Fibroblast of skin of left biceps (primary cell): ENCODE data around the gene AKT1.
A peak's percentile ranks its signal among the peaks of the same experiment; 100 is the strongest.
"Not testable (repeated sequence)": the region's sequence is repeated elsewhere in the genome, so short reads cannot be mapped to it uniquely, and the experiment has no call there.

ENCODE experiments used
- DNase-seq, 2 experiments: peaks; one replicate each; pipeline ENCODE4 v3.0.0-alpha.2; 2013; ENCODE audit warnings: low read depth in 2 of 2

AKT1 gene

DNA sequence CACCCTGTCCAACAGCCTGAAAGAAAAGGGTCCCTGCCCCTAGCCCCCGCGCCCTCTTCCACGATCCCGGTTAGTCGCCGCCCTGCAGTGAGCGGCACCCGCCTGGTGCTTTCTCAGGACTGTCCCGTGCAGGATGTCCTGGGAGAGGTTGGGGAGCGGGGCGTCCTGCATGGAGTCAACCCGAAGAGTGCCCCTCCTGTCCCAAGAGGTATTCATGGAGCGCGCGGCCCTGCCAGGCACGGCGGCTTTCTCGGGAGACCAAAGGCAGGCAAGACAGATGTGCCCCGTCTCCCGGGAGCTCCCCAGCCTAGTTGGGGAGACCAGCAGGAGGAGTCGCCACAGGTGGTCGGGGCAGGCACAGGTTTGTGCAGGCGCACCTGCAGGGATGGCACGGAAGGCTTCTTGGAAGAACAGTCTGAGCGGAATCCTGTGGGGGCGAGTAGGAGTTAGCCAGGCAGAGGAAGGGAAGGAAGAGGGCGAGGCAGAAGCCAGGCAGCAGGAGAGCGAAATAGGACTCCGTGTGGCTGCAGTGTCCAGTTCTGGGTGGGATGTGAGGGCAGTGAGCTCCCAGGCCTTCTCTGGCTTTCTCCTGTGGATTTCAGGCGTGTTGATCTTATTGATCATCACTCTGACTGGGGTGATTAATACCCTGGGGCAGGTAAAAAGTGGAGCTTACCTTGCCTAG, 41.9 kb downstream of the AKT1 start:
- no peak for DNase-seq

DNA sequence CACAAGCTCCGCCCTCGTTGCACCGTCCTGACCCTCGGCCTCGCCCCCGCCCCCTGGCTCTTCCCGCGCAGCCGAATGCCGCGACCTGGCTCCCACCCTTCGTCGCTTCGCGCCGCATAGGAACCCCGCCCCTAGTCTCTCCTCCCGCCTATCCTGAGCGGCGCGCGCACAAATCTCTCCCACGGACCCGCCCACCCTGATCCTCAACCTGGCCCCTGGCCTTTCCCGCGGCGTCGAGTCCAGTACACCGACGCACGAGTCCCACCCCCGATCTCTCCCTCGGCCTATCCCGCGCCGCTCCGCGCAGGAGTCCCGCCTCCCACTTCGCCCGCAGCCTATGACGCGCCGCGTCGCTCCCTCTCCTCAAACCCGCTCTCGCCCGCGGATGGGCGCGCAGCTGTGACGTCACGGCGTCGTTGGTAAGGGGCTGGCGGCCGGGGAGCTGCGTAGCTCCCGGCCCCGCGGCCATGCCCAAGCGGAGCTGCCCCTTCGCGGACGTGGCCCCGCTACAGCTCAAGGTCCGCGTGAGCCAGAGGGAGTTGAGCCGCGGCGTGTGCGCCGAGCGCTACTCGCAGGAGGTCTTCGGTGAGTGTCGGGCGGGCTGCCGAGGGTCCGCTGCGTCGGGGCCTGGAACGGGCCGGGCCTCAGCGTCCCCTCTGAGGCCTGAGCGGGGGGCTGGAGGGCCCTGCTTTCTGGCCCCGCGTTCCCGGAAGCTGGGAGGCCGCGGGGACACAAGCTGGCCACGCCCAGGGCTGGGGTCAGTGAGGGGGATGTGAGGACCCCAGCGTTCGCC, 42.6 kb downstream of the AKT1 start, which contains the start of gene SIVA1:
Gene SIVA1, plus strand, starts transcription at position 413 of the 793 bp plus-strand sequence. Its CDS starts 55 bp downstream, at position 468.
- peak; percentile 97 to 98 for DNase-seq

DNA sequence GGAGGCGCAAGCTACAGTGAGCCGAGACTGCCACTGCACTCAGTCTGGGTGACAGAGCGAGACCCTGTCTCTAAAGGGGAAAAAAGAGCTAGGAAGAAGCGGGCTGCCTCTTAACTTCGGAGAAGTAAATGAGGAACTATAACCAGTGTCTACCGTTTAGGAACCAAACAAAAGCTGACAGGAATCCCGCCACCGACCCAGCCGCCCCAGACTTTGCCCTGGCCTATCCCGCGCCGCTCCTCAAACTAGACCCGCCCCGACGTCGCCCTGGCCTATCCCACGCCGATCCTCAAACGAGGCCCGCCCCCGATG, 43.2 kb downstream of the AKT1 start:
- no peak for DNase-seq

DNA sequence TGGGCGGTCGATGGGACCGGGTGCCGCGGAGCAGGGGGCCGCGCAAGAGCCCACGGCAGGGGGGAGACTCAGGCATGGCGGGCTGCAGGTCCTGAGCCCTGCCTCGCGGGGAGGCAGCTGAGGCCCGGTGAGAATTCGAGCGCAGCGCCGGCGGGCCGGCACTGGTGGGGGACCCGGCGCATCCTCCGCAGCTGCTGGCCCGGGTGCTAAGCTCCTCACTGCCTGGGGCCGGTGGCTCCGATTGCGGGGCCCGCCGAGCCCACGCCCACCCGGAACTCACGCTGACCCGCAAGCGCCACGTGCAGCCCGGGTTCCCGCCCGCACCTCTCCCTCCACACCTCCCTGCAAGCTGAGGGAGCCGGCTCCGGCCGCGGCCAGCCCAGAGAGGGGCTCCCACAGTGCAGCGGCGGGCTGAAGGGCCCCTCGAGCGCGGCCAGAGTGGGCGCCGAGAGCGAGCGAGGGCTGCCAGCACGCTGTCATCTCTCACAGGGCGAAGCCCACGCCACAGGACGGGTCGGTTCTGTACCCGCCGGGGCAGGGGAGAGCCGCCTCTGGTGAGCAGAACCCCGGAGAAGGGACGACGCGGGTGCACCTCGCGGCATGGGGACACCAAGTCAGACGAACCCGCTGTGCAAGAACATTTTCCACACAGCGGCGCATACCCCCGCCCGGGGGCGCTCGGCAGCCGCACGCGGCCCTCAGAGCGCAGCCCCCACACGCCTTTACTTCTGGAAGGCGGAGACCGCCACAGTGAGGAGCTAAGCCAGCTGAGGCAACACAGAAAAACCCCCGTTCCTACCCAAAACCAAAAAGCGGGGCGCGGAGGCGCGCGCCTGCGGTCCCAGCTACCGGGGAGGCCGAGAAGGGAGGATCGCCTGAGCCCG, 43.8 kb downstream of the AKT1 start:
- no peak for DNase-seq

DNA sequence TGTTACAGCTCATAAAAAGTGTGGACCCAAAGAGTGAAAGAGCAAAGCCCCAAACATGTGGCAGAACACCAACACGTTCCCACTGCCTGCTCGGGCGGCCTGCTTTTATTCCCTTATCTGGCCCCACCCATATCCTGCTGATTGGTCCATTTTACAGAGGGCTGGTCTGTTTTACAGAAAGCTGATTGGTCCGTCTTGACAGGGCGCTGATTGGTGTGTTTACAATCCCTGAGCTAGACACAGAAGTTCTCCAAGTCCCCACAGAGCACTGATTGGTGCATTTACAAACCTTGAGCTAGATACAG, 44.8 kb downstream of the AKT1 start:
- not testable (repeated sequence) for DNase-seq

DNA sequence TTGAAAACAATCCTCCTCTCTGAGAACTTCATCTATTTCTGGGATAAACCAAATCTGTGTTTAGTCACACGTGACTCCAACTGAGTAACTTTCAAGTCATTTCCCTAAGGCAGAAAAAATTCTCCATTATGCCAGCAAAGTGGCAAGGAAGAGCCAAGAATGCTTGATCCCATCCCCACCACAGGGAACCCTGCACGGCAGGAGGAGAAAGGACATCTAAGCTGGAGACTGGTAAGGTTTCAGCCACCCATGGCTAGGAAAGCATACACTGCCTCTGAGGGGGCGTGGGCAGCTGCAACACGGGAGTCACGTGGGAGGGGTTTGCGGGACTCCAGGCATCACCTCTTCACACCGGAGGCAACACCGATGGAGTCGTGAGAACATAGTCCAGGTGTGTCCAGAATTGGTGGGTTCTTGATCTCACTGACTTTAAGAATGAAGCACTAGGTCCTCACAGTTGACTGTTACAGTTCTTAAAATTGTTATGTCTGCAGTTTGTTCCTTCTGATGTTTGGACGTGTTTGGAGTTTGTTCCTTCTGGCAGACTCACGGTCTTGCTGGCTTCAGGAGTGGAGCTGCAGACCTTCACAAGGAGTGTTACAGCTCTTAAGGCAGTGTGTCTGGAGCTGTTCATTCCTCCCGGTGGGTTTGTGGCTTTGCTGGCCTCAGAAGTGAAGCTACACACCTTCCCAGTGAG, 45.3 kb downstream of the AKT1 start:
- no peak for DNase-seq

DNA sequence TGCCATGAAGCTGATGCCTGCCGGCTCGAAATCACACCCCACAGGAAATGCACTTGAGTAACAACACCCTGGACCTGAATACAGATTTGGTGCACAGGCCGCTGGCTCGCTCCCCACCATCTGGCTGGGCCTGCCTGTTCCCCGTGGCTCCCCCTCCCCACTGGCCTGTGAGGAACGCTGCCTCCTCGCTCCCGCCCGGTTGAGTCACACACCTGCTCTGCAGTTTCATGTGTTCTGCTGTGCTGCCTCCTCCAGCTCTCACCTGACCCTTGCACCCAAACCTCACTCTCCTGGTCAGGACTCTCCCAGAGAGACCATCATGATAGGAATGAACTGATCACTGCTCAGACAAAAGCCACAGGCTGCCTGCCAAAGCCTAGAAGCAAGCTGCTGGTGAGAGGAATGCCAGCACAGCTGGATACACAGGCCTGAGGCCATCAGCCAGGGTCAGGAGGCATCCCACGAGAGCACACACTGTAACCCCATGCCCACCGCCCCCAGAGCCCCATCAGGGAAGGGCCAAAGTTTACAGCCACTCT, 46.4 kb downstream of the AKT1 start:
- DNase-seq: no peak

DNA sequence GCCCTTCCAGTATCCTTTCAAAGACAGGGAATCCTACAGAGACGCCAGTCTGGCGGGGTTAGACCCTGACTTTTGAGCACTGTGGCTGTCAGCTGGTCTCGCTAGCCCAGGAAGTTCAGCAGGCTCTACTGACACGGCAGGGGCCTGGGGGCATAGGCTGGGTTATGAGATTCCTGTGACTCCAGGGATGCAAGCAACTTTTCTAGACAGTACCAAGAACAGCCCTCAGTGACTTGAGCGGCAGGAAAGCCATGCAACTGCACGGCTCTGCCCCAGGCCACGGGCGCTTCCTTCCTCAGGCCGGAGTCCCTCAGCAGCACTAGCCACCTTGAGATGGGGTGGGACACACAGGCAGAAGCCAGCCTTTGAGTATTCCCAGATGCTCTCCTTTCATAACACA, 47.7 kb downstream of the AKT1 start:
- DNase-seq: no peak

DNA sequence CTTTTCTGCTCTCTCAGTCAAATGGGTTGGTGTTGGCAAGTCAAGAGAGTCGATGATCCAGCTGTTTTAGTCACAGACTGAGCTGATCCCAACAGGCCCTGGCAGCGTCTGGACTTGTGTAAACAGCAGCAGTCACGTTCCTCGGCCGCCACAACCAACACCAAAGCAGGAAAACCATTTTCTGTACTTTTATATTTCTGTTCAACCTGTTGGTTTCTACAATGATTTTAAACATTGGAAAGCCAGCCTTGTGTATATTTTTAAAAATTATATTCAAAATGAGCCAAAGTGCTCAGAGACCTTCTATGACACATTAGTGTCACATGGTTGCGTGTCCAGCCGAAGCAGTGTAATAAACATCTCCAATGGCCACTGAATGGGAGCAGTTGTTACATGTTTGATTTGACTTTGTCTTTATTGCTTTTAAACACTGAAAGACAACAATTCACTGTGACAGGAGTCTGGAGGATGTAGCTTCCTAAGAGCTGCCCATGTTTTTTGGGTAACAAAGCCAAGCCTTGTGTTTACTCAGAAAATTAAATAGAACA, 48.5 kb downstream of the AKT1 start:
- DNase-seq: no peak

DNA sequence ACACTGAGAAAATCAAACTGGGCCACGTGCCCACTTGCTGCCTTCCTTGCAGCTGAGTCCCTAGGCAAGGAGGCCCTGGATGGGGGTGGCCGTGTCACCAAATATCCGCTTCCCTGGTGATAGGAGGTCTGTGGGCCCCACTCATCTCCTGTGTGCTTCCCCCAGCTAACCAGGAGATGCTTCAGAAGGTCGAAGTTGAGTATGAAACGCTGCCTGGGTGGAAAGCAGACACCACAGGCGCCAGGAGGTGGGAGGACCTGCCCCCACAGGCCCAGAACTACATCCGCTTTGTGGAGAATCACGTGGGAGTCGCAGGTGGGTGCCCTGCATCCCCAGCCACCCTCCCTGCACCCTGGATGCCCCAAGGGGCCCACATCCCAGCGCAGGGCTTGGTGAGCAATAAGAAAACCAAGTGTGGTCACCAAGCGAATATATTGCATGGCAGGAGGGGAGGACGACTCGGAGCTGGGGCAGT, 49.4 kb downstream of the AKT1 start:
- no peak for DNase-seq

DNA sequence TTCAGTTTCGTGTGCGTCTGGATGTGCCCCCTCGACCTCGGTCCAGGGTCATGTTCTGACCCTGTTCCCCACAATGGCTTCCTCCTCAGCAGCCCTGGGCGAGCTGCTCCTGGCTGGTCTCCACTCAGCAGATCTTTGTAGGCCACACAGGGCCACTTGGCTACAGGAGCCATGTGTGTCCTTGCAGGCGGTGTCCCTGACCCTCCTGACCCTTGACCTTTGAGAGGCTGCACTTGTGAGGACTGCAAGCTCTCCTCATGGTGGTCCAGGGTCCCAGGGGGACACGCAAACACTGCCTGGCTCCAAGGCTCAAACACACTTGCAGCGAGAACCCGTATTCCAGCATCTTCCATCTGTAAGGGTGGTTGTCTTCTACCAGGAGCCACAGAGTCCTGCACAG, 50.1 kb downstream of the AKT1 start:
- no peak for DNase-seq

DNA sequence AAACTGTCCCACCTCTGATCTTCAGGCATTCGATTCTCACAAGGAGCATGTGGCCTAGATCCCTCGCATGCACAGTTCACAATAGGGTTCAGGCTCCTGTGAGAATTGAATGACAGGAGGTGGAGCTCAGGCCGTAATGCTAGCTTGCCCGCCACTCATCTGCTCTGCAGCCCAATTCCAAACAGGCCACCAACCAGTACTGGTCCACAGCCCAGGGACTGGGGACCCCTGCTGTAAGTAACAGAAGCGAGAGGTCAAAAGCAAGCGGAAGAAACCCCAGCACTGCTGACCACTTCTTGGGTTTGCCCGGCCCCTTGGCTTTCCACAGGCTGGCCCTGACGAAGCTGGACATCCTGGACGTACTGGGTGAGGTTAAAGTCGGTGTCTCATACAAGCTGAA, 51.1 kb downstream of the AKT1 start:
- DNase-seq: no peak

DNA sequence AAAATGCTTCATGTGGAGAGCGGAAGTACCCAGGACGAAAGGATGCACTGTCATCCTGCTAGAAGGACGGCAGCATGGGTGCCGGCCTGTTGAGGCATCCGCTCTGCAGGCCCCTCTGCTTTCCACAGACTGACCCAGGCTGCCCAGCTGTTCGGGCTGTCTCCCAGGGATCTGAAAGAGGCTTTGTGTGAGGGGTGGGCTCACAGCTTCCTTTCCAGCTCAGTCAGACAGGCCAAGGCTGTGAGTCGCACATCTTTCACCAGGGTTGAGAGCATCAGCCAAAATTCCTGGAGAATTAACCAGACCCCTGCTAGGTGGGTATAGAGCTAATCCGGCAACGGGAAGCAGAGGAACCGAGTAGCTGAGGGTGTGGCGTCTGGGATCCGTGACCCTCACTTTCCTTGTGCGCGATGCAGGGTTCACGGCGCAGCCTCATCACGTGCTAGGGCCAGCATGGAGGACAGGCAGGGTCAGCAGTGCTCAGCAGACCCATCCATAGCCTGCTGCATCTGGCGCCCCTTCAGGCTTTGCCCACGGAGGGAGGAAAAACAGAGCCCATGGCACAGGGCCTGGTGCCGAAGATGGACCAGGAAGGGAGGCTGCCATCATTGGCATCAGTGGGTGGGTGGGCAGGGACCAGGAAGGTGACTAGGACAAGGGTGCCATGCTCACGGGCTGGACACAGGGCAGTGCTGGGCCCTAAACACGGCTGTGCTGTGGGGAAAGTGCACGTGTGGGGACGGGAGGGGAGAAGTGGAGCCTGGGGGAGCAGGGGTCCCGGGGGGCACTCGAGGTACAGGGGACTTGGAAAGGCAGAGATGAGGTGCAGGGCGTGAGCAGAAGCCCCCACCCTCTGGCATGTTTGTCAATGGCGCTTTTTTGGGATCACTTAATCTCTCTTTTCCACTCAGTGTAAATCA, 51.8 kb downstream of the AKT1 start:
- peak; percentile 26 to 30 for DNase-seq

DNA sequence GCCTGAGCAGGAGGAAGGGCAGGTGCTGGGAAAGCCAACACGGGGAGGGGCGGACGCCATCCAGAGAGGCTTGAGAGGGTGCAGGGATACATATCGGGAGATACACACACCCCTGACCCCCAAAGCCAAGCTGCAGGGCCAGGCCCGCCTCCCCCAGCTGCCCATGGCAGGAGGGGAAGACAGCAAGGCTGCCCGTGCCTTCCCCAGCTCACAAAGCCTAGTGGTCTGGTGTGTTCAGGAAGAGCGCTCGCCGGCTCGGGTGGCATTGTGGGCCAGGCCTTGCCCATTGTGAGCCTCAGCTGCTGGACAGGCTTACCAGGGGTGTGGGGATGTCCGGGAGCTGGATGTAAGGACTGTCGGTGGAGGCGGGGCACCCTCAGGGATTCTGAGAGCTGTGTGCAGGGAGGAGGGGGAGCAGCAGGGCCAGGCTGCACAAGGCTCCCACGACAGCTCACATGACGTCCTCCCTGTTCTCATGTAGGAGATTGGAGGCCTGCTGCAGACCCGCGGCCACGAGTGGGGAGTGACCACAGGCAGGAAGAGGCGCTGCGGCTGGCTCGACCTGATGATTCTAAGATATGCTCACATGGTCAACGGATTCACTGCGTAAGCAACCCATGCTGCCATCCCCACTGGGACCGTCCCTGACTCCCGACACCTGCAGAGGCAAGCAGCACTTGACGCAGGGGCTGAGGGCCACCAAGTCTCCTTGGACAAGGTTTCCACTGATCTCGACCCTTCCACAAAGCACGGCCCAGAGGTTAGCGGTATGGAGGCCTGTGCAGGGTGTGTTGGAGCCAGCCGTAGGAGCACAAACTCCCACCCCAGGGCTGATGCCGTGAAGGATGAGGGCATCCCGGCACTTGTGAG, 52.7 kb downstream of the AKT1 start:
- no peak for DNase-seq

DNA sequence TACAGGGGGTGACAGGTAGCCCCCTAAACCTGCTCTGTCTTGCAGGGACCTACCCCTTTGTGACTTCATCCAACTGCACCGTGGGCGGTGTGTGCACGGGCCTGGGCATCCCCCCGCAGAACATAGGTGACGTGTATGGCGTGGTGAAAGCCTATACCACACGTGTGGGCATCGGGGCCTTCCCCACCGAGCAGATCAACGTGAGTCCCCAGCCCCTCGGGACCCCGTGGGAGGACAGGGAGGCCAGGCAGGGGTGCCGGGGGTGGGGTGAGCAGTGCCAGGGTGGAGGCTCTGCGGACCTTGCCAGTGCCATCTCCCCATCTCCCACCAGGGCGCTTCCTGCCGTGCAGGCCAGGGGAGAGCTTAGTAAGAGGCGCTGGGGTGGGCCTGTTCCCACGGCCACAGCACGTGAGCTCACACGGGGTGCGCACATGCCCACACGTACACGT, 53.7 kb downstream of the AKT1 start:
- DNase-seq: no peak

DNA sequence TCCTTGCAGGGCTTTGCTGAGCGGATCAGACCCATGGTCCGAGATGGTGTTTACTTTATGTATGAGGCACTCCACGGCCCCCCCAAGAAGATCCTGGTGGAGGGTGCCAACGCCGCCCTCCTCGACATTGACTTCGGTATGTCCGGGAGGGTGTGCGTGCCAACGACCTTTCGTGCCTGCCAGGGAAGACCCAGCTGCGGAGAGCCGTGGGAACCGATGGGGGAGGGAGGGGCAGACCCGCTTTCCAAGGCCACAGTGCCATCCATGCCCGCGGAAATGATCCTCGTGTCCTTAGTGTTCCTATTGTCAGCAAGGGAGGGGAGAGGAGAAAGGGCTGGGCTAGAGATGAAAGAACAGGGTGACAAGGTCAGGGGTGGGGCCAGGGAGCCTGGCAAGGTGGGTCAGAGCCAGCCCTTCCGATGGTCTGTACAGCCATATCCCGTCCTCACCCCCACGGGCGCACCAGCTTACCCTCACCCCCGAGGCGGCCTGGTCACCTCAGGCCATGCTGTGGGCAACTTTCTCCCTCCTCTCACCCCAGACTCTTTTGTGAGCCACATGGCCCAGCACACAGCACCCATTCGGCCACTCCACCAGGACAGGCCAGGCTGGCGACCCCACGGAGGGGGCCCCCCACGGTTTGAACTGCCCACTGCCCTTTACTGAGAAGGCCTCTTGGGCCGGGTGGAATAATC, 54.3 kb downstream of the AKT1 start:
- DNase-seq: no peak

DNA sequence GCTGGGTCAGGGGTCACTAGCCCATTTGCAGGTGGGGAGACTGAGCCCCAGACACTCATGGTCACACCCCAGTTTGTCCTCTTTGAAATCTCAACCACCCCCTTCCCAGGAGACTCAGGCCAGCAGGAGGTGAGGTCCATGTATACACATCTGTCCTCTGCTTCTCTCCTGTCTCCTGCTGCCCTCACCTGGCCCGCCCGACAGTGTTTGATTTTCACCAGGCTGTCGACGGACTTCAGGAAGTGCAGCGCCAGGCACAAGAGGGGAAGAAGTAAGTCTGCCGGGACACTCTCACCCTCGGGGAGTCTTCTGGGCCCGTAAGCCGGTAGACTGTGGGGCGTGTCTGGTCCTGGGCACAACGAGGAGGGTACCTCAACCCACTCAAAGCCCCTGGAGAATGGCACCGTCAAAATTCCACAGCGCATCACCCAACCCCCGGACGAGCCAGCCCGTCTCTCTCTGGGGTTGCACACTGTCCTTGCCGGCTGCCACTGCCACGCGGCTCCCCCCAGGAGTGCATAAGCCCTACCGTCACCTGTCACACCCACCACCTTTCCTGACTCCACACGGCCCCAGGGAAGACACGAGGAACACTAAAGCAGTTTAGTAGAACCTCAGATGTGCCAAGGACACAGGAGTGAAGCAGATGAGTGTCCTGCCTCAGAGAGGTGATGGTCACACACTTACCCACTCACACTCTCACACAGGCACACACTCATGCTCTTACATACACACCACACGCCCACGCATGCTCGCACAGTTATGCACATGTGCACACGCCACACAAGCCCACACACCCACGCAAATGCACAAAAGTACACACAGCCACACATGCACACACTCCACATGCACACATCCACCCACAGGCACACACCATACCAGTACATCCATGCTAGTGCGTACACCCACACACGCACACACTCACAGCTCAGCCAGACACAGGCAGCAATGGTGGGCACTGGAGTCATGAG, 55.7 kb downstream of the AKT1 start:
- no peak for DNase-seq
